Caco-2 (cell line): Measurements from ENCODE around the gene CYRIA. TPM values are rescaled to one million over a fixed set of nuclear protein-coding genes. Genes with fewer than 3 reads are reported as not detected.

Experiments used
- BruUV-seq: library from RNA; stranded (reverse); fragments of 400-500 nt; replicated peaks from 2 replicates; lab custom pipeline; 2021; lab: Mats Ljungman, UMichigan
- CTCF ChIA-PET: fragments of 300-600 bp; sonication (Branson Sonifier 250); formaldehyde crosslinking; loops from one replicate; lab custom pipeline; 2022; ENCODE audit warnings: antibody characterized with exemption; lab: Charles Lee
- POLR2A ChIA-PET: fragments of 300-600 bp; sonication (Branson Sonifier 250); formaldehyde crosslinking; loops from one replicate; lab custom pipeline; 2022; ENCODE audit warnings: antibody characterized with exemption; lab: Charles Lee
- DNase-seq, 2 experiments: peaks; one replicate each; pipeline versions ENCODE4 v3.0.0 to v3.0.0-alpha.2; 2020 to 2022
- H3K27me3 ChIP-seq: replicated peaks from 2 replicates; pipeline ENCODE4 v1.6.0; 2011; ENCODE audit warnings: low read length; ENCODE audit not compliant: control insufficient read depth, insufficient read depth
- H3K36me3 ChIP-seq: 2 replicates; pipeline ENCODE4 v1.5.1; 2011; ENCODE audit warnings: low read length; ENCODE audit not compliant: control insufficient read depth, insufficient read depth
- H3K4me1 ChIP-seq: fragments of 250-450 bp; sonication (Bioruptor Pico); 2 replicates; pipeline ENCODE4 v1.5.1; 2020; ENCODE audit warnings: mild to moderate bottlenecking
- H3K4me3 ChIP-seq: 2 replicates; pipeline ENCODE4 v1.5.1; 2011; ENCODE audit warnings: low read depth, mild to moderate bottlenecking, control low read depth, low read length
- H3K9me3 ChIP-seq: fragments of 250-450 bp; sonication (Bioruptor Pico); 2 replicates; pipeline ENCODE4 v1.5.1; 2020; ENCODE audit warnings: mild to moderate bottlenecking, moderate library complexity
- H3K27ac Mint-ChIP-seq: one replicate; pipeline ENCODE4 v1.8.0; 2022; ENCODE audit warnings: mixed read lengths; ENCODE audit not compliant: unreplicated experiment
- H3K27me3 Mint-ChIP-seq: one replicate; pipeline ENCODE4 v1.8.0; 2022; ENCODE audit warnings: mixed read lengths; ENCODE audit not compliant: insufficient read depth, unreplicated experiment
- H3K36me3 Mint-ChIP-seq: one replicate; pipeline ENCODE4 v1.8.0; 2022; ENCODE audit warnings: mild to moderate bottlenecking, mixed read lengths; ENCODE audit not compliant: insufficient read depth, unreplicated experiment
- H3K4me1 Mint-ChIP-seq: one replicate; pipeline ENCODE4 v1.8.0; 2022; ENCODE audit warnings: low read depth, mixed read lengths; ENCODE audit not compliant: unreplicated experiment
- H3K4me3 Mint-ChIP-seq: one replicate; pipeline ENCODE4 v1.8.0; 2022; ENCODE audit warnings: mild to moderate bottlenecking, moderate library complexity, mixed read lengths; ENCODE audit not compliant: unreplicated experiment
- H3K9me3 Mint-ChIP-seq: one replicate; pipeline ENCODE4 v1.8.0; 2022; ENCODE audit warnings: mixed read lengths; ENCODE audit not compliant: unreplicated experiment
- intact Hi-C: fragments of 100-400 bp; cut with micrococcal nuclease; formaldehyde crosslinking; loops from one replicate; pipeline ENCODE4 v1.10.0; 2022; ENCODE audit not compliant: unreplicated experiment
- total RNA-seq: library from RNA; stranded (reverse); gene quantifications from 2 replicates; pipeline ENCODE4 v1.2.3, GENCODE V29; 2022
- TF ChIP-seq, protein P1 (sequence below), 2 experiments: fragments of 200-600 bp in 1 of 2; IDR thresholded peaks; 1 replicate in 1 of 2; 2 replicates in 1 of 2; pipeline versions ENCODE4 v1.5.1 to v1.8.0; 2011 to 2022; ENCODE audit warnings: antibody characterized with exemption in 1 of 2, control low read depth in 1 of 2, inconsistent platforms in 1 of 2, low read depth in 1 of 2, low read length in 1 of 2, mild to moderate bottlenecking in 1 of 2, moderate library complexity in 1 of 2; ENCODE audit not compliant: insufficient read depth in 1 of 2, severe bottlenecking in 1 of 2, unreplicated experiment in 1 of 2

CYRIA gene
- total RNA-seq, 1 experiment from 2014 or later = 0.20 TPM

DNA sequence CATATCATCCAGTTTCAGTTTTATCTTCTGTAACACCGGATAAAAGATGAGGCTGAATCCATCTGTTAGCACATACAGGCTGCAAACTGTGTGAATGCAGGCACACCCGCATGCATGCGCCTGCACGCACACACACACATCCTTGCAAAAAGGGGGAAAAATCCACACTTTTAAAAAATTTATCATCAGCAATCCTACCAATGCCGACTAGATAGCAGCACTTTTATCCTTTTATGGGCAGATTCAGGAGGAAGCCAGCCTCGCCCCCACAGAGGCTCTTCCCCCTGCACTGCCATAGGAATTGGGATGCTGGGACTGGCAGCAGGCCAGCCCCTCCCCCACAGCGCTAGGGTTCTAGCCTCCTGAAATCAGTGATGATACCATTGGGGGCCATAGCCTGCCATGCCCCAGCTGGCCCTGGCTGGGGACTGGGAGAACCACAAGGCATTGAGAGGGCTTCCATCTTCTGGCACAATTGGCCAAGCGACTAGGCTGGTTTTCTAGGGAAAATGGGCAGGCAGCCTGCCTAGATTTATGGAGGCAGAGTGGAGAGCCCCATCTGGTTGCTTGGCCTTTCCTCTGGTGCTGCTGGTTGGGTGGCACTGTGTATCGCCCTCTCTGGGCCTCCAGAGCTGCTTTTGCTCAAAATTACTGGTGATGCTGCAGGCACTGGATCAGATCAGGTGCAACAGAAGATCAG lies 25.5 kb downstream of the CYRIA start:
- Mint-ChIP-seq H3K4me1 (no peaks in the 10 kb centered on the region), H3K27ac (no peak overlapping the region), H3K27me3 (peaks cover 20% of the 10 kb centered on the region), H3K4me3 (no peak overlapping the region), H3K36me3 (no peaks in the 10 kb centered on the region), H3K9me3 (no peaks in the 10 kb centered on the region)
- H3K4me1 ChIP-seq = no peaks in the 10 kb centered on the region
- CTCF ChIA-PET = interaction anchor here (0.6 kb wide), 1 partner anchor 524 kb away, joined by 3 read pairs; no protein-coding TSS in a partner anchor
- BruUV-seq = no TSS peak
- H3K9me3 ChIP-seq = peaks cover 6% of the 10 kb centered on the region; the same call in 1 of the 2 replicates
- no peak for DNase-seq
- no peaks in the 10 kb centered on the region; the same call in 1 of the 2 replicates for H3K27me3 ChIP-seq
- intact Hi-C loops = no loop called here
- H3K36me3 ChIP-seq = no peaks in the 10 kb centered on the region
- TF ChIP-seq, protein P1, sequence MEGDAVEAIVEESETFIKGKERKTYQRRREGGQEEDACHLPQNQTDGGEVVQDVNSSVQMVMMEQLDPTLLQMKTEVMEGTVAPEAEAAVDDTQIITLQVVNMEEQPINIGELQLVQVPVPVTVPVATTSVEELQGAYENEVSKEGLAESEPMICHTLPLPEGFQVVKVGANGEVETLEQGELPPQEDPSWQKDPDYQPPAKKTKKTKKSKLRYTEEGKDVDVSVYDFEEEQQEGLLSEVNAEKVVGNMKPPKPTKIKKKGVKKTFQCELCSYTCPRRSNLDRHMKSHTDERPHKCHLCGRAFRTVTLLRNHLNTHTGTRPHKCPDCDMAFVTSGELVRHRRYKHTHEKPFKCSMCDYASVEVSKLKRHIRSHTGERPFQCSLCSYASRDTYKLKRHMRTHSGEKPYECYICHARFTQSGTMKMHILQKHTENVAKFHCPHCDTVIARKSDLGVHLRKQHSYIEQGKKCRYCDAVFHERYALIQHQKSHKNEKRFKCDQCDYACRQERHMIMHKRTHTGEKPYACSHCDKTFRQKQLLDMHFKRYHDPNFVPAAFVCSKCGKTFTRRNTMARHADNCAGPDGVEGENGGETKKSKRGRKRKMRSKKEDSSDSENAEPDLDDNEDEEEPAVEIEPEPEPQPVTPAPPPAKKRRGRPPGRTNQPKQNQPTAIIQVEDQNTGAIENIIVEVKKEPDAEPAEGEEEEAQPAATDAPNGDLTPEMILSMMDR (IDR thresholded peaks at IDR 0.05; ENCODE audit: insufficient read depth in 1 of 2, low read depth in 1 of 2, low read length in 1 of 2, severe bottlenecking in 1 of 2, unreplicated experiment in 1 of 2) = no peak
- H3K4me3 ChIP-seq = no peak overlapping the region
- POLR2A ChIA-PET = no interaction called here

DNA sequence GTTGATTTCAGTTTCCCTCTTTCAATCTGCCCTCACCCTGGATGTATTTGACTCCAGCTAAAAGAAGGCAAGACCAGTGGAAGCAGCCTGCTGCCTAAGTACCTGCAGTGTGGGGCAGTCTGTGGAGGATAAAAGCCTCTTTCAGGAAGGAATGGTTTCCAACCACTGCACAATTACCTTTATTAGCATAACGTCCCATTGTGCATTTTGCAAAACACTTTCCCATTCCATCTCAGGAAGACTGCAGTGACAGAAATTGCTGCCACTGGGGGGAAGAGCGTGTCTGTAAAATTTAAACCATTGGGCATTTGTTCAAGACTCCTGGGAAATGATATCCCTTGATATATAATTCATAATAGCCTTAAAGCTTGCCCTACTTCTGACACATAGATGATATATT lies 26.2 kb downstream of the CYRIA start:
- no peak for DNase-seq
- H3K4me3 Mint-ChIP-seq = no peak overlapping the region
- TF ChIP-seq, protein P1 (IDR thresholded peaks at IDR 0.05; ENCODE audit: insufficient read depth in 1 of 2, low read depth in 1 of 2, low read length in 1 of 2, severe bottlenecking in 1 of 2, unreplicated experiment in 1 of 2) = no peak
- H3K4me1 ChIP-seq = no peaks in the 10 kb centered on the region
- intact Hi-C loops = no loop called here
- H3K27ac Mint-ChIP-seq = no peak overlapping the region
- peaks cover 6% of the 10 kb centered on the region; the same call in 1 of the 2 replicates for H3K9me3 ChIP-seq
- BruUV-seq = no TSS peak
- H3K36me3 ChIP-seq = no peaks in the 10 kb centered on the region
- H3K4me3 ChIP-seq = no peak overlapping the region
- H3K4me1 Mint-ChIP-seq = no peaks in the 10 kb centered on the region
- H3K36me3 Mint-ChIP-seq = no peaks in the 10 kb centered on the region
- H3K27me3 ChIP-seq = no peaks in the 10 kb centered on the region; the same call in 1 of the 2 replicates
- H3K27me3 Mint-ChIP-seq = peaks cover 24% of the 10 kb centered on the region
- POLR2A ChIA-PET = no interaction called here
- CTCF ChIA-PET = no interaction called here
- H3K9me3 Mint-ChIP-seq = no peaks in the 10 kb centered on the region

DNA sequence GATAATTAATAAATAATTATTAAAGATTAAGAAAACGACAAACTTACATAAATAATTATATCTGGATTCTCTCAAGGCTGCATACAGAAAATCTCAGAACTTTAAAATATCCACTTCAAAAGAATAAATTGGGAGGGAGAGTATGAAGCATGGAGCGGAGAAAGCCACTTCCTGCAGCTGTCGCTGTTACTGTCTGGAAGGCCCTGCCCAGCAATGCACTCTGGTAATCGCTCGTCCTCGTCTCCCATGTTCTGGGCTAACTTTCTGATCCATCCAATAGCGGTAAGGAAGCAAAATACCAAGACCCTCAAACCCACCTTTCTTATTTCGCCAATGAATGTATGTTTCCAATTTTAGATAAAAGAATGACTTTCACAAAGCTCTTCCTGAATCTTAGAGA lies 26.7 kb downstream of the CYRIA start:
- CTCF ChIA-PET = no interaction called here
- POLR2A ChIA-PET = no interaction called here
- BruUV-seq = no TSS peak

More for the DNA sequence above, 26.7 kb downstream of the CYRIA start:
- Mint-ChIP-seq H3K4me1 (no peaks in the 10 kb centered on the region), H3K27me3 (peaks cover 24% of the 10 kb centered on the region), H3K4me3 (no peak overlapping the region), H3K36me3 (no peaks in the 10 kb centered on the region), H3K27ac (no peak overlapping the region), H3K9me3 (no peaks in the 10 kb centered on the region)
- intact Hi-C loops = no loop called here
- H3K4me1 ChIP-seq = no peaks in the 10 kb centered on the region
- no peaks in the 10 kb centered on the region for H3K36me3 ChIP-seq
- no peak for DNase-seq
- H3K9me3 ChIP-seq = peaks cover 6% of the 10 kb centered on the region; the same call in 1 of the 2 replicates
- H3K4me3 ChIP-seq = no peak overlapping the region
- TF ChIP-seq, protein P1 (IDR thresholded peaks at IDR 0.05; ENCODE audit: insufficient read depth in 1 of 2, low read depth in 1 of 2, low read length in 1 of 2, severe bottlenecking in 1 of 2, unreplicated experiment in 1 of 2) = no peak
- no peaks in the 10 kb centered on the region; the same call in 1 of the 2 replicates for H3K27me3 ChIP-seq
